Stimulated activated CD8-positive, alpha-beta memory T cell treated with anti-CD3 and anti-CD28 coated beads, Interleukin-7, amount 100 ng/mL, for 48 hours (primary cell): ENCODE results near the gene SCLY.

Experiments used
- DNase-seq, 2 donors: peaks; one replicate each; pipeline ENCODE4 v3.0.0-alpha.2; 2020; ENCODE audit warnings: low read depth in 1 of 2; ENCODE audit errors: extremely low read depth in 1 of 2

SCLY gene

GRCh38 chr2:238123991-238124470 lies 63.2 kb downstream of the SCLY start:
- DNase-seq, result no peak

GRCh38 chr2:238124488-238125126 lies 63.8 kb downstream of the SCLY start:
- DNase-seq, result no peak

GRCh38 chr2:238125127-238125885 lies 64.5 kb downstream of the SCLY start:
- no peak for DNase-seq

- DNase-seq, result no peak
Observed at GRCh38 chr2:238126338-238126737, 65.5 kb downstream of the SCLY start.

- DNase-seq, result no peak
Observed at GRCh38 chr2:238126775-238127164, 66.0 kb downstream of the SCLY start.

GRCh38 chr2:238127165-238128060 lies 66.6 kb downstream of the SCLY start:
- no peak for DNase-seq

GRCh38 chr2:238128061-238128440 lies 67.2 kb downstream of the SCLY start:
- no peak for DNase-seq

GRCh38 chr2:238128534-238129001 lies 67.8 kb downstream of the SCLY start:
- no peak for DNase-seq

GRCh38 chr2:238129166-238130010 lies 68.6 kb downstream of the SCLY start:
- no peak for DNase-seq

- DNase-seq, result no peak
Observed at GRCh38 chr2:238130111-238130695, 69.4 kb downstream of the SCLY start.

GRCh38 chr2:238130696-238131628 lies 70.2 kb downstream of the SCLY start:
- no peak for DNase-seq

GRCh38 chr2:238131761-238132462 lies 71.1 kb downstream of the SCLY start:
- no peak for DNase-seq

GRCh38 chr2:238132463-238133450 lies 72.0 kb downstream of the SCLY start:
- no peak for DNase-seq

- no peak for DNase-seq
Observed at GRCh38 chr2:238133499-238134392, 72.9 kb downstream of the SCLY start.

- no peak for DNase-seq
Observed at GRCh38 chr2:238134393-238134785, 73.6 kb downstream of the SCLY start.

GRCh38 chr2:238135601-238136150 lies 74.9 kb downstream of the SCLY start:
- DNase-seq, result no peak
